ENCODE measurements around the gene SNRPA1.

The SNRPA1 gene

DNA sequence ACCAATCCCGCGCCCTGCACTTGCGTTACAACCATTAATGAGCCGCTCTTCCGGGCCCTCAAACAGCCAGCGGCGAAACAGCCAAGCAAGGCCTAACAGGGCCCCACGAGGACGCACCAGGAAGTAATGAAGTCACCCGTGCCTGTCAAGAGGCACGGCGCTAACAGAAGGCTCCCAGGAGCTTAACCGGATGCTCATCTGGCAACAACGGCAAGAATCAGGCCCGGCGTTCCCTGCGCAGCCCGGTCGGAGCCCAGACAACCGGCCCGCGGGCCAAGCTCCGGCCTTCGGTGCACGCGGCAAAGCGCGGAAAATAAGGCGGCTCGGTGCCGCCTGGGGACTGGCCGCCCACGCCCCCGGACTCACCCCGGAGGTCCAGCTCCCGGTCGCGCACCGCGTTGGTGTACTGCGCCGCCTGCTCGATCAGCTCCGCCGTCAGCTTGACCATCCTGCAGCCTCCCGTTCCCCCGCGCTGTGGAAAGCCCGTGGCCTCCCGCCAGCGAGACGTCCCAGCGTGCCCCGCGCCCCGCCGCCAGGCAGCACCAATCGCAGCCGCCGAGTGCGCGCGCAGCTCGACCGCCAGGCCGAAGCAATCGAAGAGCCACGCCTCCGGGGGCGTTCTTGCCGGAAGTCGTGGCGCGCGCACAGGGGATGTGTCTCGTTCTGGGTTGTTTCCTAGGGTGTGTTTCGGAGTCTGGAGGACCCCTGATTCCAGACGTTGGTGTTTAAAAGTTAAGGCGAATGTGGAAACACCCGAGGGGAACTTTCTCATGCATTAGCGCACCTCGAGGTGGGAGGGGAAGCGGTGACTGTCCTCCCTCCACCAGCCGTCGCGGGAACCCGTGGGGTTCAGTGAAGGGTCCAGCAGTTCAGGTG, at the start of gene SNRPA1:
Gene SNRPA1 (minus strand): TSS at position 518 of the 876 bp plus-strand sequence. CDS start 70 bp downstream, at position 448.
- peak; percentile 95 to 96 for DNase-seq (ENCODE audit: low read depth in 2 of 2)

DNA sequence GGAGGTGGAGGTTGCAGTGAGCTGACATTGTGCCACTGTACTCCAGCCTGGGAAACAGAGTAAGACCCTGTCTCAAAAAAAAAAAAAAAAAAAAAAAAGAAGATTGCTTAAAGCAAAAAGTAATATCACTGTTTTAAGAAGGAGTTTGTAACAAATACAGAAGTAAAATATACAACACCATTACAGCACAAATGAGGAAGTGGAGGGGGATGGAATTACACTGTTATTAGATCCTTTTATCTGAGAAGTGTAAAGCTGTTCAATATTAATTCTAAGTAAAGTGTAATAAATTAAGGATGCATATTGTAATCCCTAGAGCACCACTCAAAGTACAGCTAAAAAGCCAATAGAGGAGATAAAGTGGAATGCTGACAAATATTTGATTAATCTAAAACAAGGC, 47.0 kb upstream of the SNRPA1 start:
- DNase-seq (ENCODE audit: low read depth in 2 of 2), result no peak

DNA sequence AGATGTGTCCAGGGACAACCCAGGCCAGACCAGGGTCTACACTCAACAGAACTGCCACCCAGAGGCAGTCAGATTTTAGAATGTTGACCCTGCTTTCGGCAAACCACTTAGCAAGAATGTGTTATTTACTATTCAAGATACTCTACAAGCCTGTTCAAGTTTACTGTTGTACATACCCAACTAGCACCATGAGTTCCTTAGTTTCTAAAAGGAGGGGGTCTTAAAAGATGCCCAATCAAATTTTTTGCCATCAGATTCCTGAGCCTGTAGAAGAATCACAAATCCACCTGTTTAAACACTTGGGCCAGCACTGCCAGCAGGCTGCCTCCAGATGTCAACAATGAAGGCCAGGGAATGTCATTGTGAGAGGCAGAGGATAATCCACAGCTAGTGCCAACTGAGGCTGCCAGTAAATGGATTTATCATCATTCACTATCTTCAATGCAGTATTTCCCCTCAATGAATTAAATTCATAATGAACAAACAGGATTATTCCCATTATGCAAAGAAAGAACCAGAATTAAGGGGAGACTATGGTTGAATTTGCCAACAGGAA, 43.5 kb upstream of the SNRPA1 start:
- no peak for DNase-seq (ENCODE audit: low read depth in 2 of 2)

DNA sequence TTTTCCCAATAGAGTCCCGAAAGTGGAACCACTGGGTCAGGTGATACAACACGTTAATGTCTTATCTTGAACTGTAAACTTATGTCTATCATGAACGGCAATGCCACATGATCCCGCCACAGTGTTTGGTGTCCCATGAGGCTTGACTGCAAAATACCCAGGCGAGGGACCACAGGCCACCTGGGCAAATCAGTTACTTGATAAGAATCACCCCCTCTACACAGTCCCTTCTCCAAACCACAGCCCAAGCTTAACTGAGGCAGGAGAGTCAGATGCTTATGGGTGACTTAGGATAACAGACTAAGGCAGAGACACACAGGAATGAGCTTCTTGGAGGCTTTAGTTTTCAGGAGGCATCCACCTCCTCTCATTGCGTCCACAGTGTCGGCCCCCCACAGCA, 42.9 kb upstream of the SNRPA1 start:
- DNase-seq (ENCODE audit: low read depth in 2 of 2), result no peak

DNA sequence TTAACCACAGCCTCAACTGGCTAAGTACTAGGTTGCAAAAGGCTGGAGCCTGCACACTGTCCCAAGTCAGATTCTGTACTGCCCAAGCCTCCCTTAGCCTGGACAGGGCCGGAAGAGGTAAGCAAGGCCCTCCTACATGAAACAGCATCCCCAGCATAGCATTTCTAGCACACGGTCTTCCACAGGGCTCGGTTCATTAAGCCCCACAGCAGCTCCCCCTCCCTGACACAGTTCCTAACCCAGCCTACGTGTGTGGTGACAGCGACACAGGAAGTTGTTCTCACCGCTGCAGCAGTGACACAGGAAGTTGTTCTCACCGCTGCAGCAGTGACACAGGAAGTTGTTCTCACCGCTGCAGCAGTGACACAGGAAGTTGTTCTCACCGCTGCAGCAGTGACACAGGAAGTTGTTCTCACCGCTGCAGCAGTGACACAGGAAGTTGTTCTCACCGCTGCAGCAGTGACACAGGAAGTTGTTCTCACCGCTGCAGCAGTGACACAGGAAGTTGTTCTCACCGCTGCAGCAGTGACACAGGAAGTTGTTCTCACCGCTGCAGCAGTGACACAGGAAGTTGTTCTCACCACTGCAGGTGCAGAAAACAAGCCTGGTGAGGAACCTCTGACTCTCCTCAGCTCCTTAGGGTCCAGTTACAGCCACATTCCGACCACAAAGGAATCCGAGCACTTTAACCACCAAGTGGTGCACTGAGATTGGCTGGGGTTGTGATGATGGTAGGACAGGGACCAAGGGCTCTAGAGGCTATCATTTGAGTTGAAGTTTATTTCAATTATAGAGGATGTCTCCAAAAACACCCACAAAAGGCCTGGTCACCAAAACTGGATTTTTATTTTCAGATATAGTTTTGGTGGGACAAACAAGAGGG, 39.1 kb upstream of the SNRPA1 start:
- peak; percentile 8 to 14 for DNase-seq (ENCODE audit: low read depth in 2 of 2)

GRCh38 chr15:101332061-101332467, 37.0 kb upstream of the SNRPA1 start:
- DNase-seq (ENCODE audit: low read depth in 2 of 2), result no peak

DNA sequence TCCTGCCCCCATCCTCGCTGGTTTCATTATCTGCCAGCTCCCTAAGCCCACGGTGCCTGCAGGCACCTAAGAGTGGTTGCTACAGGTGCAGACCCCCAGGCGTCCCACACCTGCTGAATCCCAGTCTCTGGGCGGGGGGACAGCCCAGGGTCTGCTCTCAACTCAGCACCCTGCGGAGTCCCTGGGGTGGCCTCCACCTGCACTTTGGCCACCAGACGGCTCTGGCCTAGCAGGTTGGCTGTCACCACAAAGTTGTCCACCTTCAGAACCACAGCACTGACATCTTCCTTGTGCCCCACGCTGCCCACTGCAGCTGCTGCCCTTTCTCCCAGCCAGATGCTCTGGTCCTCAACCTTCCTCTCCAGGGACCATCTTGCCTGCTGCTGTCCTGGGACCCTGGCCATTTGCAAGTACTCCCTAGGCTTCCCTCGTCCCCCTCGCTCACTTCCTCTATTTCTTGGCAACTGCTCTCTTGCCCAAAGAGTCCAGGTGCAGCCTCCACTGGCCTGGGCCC, 34.9 kb upstream of the SNRPA1 start:
- DNase-seq (ENCODE audit: low read depth in 2 of 2), result no peak

DNA sequence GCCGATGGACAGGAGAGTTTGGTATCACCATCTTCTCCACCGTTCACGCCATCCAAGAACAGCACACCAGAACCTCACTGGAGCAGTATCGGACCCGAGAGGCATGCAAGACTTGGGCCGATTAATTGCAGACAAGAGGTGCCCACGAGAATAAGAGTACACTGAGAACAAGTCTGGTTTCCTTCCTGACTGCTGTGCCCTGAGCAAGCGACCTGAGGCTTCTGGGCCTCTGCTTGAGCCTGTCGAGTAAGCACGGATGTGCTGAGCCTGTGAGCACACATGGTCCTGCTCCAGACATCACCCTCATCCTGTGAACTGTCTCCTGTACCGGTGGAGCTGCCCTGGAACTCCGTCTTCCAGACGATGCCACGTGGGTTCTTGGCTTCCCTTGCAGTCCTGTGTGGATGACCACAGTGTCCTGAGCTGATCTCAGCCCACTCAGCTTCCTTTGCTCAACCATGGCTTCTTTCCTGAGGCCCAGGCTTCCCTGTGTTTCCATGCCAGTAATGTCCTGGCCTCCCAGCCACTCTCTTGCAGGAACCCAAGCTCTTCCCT, 34.3 kb upstream of the SNRPA1 start:
- no peak for DNase-seq (ENCODE audit: low read depth in 2 of 2)

GRCh38 chr15:101328001-101328400, 33.0 kb upstream of the SNRPA1 start:
- DNase-seq (ENCODE audit: low read depth in 2 of 2), result no peak

GRCh38 chr15:101327147-101327740, 32.2 kb upstream of the SNRPA1 start:
- no peak for DNase-seq (ENCODE audit: low read depth in 2 of 2)

DNA sequence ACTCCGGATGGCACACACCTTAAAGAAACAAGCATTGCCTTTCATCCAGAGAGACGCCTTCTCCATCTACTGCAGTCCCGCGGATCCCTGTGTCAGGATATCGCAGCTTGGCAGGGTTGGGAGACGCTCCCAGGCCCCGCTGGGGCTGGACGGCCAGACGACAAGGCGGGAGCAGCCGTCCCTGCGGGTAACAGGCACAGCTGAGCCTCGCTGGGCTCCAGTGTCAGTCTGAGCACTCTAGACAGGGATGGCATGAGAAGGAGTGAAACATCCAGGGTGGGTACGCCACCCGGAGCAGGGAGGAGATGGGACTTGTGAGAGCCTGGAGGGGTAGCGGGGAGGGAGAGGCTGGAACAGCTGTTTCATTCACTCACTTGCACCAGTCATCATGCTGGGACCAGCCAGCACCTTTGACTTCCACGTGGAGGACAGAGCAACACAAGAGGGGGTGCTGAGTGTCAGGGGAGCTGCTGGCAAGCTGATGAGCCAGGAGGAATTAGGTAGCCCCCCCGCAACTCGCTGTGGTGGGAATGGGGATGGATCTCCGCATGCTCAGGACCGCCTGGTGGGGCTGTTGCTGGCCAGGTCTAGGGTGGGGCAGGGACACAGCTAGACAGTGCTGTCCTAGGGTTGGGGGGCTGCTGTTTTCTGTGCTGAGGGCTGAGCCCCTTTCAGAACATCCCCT, 31.6 kb upstream of the SNRPA1 start:
- no peak for DNase-seq (ENCODE audit: low read depth in 2 of 2)

GRCh38 chr15:101326026-101326315, 30.9 kb upstream of the SNRPA1 start:
- DNase-seq (ENCODE audit: low read depth in 2 of 2), result no peak

DNA sequence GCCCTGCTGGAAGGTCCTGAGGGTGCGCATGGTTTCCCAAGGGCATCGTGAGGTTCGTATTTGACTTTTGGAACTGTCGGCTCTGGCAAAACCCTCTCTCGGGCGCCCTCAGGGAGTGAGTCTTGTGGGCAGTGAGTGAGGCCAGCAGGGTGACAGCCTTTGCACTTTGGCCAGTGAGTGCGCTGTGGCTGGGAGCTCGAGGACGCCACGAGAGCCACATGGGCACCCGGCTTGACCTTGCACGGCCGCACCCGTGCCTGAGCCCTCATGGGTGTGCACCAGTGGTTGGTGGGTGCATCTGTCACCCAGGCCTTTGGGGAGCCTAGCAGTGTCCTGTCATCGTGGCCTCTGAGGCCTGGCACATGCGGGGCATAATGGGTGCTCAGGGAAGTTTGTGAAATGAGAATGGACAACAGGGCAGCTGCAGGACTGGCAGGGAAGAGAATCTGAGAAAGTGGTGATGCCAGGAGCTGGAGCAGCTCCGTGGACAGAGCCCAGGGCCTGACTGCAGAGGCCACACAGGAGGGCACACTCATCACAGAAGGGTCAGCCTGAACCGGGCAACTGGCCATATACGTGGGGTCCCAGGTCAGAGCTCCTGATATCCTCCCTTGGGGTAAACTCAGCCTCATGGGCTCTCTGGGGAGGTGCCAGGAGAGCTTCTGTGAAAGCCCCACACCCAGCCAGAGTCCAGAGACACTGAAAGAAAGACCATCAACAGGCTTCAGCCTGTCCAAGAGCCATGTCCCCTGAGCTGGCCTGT, 30.4 kb upstream of the SNRPA1 start:
- DNase-seq (ENCODE audit: low read depth in 2 of 2), result no peak

- DNase-seq (ENCODE audit: low read depth in 2 of 2), result no peak
Observed at GRCh38 chr15:101324524-101325177, 29.6 kb upstream of the SNRPA1 start.

DNA sequence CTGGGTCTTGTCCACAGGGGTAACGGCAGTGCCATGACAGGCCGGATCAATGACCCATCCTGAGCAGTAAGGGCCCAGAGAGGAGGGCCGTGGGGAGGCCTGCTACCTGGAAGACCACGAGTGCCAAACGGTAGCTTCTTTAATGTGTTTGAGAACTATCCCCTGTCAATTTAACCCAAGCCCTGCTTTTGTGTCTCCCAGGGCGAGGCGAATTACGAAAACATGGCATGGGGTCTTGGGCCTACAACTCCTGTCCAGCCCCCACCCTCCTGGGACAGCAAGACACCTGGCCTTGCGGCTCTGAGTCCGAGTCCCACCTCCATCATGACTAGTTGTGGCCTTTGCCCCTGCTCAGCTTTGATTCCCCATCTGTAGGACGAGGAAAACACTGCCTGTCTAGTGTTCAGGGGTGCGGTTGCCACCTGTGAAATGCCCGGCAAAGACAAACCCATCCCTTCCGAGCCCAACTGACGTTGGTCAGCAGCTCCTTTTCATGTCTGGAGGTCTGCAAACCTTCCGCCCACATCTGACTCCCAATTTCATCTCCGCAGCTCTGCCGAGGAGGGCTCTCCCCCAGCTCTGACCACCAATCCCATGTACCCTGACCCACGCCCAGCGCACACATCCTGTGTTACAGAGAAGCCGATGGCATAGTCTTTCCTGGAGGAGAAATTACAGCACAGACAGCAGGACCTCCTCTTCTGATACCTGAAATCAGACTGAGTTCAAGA, 28.9 kb upstream of the SNRPA1 start:
- no peak for DNase-seq (ENCODE audit: low read depth in 2 of 2)

DNA sequence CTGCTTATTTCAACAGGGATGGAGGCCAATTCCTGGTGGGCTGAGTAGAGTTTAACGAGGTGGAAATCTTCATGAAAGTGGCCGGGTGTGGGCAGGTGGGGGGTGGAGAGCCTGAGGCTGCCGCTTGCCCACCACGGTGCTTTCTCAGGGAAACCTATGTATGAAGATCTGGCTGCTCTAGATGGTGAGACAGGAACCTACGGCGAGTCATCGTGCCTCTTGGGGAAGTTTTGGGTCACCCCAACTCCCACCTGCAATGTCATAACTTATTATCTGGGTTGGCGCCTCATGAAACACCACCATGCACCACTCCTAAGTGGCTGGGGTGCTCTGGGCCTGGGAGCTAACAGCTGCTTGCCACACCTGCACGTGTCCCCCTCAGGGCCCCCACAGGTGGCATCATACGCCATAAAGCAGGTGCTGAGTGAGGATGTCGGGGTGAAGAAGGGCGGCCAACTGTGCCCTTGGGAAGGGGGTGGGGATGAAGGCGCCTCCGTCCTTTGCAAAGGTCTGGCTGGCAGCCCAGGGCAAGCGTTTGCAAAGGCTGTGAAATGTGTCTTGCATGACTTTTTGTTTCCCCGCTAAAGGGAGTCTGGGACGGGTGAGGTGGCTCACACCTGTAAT, 27.9 kb upstream of the SNRPA1 start:
- DNase-seq (ENCODE audit: low read depth in 2 of 2), result no peak

GRCh38 chr15:101322016-101322695, 27.1 kb upstream of the SNRPA1 start:
- DNase-seq (ENCODE audit: low read depth in 2 of 2), result no peak

DNA sequence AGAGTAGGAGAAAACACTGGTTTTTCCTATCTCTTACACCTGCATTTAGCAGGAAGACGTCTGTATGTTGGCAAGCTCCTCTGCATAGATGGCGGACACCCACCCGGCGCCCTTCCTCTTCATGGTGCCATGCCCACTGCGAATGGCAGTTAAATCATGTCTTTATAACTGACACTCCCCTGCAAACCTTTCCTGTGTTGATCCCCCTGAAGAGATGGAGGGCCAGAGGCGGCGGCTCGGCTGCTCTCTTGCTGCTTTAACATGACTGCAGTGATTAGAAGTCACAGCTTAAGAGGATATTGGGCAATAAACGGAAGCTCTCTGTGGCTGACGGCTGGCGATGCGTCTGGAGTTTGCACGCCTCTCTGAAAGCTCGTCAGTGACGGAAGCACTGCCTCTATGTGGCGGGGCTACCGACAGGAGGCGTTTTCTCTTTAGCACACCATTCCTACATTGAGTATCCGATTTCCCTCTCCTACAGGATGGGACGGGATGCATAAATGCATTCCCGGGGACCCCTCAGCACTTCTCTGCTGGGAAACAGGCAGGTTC, 25.5 kb upstream of the SNRPA1 start:
- DNase-seq (ENCODE audit: low read depth in 2 of 2), result peak; percentile 12 to 31

Data from stimulated activated CD8-positive, alpha-beta memory T cell treated with anti-CD3 and anti-CD28 coated beads, Interleukin-7, amount 100 ng/mL, for 1 hour (primary cell).